GM12878 (cell line): ENCODE data around the gene NPIPB8. TPM values are rescaled to one million over a fixed set of nuclear protein-coding genes. Genes with fewer than 3 reads are reported as not detected.
"Not testable (repeated sequence)": the region's sequence is repeated elsewhere in the genome, so short reads cannot be mapped to it uniquely, and the experiment has no call there.

ENCODE experiments used
- ATAC-seq: fragments of 200-7000 bp; cut with Tn5 transposase; 3 replicates; pipeline ENCODE4 v1.9.1; 2020; ENCODE audit warnings: mild to moderate bottlenecking, moderate library complexity
- BruUV-seq: library from RNA; stranded (reverse); fragments of 400-500 nt; replicated peaks from 2 replicates; lab custom pipeline; 2021; lab: Mats Ljungman, UMichigan
- CTCF ChIA-PET: fragments of 300-600 bp; sonication (Branson Sonifier 250); formaldehyde crosslinking; extraction: SDS; loops from one replicate; lab custom pipeline; 2021; ENCODE audit warnings: inconsistent platforms; lab: Yijun Ruan, JAX
- POLR2A ChIA-PET: fragments of 350-600 bp; formaldehyde crosslinking; extraction: SDS; loops from one replicate; lab custom pipeline; 2021; ENCODE audit warnings: inconsistent platforms; lab: Charles Lee
- RAD21 ChIA-PET: fragments of 300-600 bp; sonication (Branson Sonifier 250); formaldehyde crosslinking; loops from one replicate; lab custom pipeline; 2023; ENCODE audit warnings: antibody characterized with exemption; ENCODE audit not compliant: unreplicated experiment; lab: Charles Lee
- SMC1A ChIA-PET: fragments of 300-600 bp; sonication (Branson Sonifier 250); formaldehyde crosslinking; loops from one replicate; lab custom pipeline; 2023; ENCODE audit not compliant: unreplicated experiment, uncharacterized antibody; lab: Charles Lee
- DNase-seq: peaks from one replicate; pipeline ENCODE4 v3.0.0-alpha.2; 2011; ENCODE audit warnings: low read depth, low spot score
- FAIRE-seq: peaks from 3 replicates; lab custom pipeline; 2011; peaks lifted over from hg19 to GRCh38; lab: Jason Lieb, UNC
- H2AFZ ChIP-seq: 2 replicates; pipeline ENCODE4 v1.6.0; 2011; ENCODE audit warnings: low read depth, low read length, control low read depth; ENCODE audit not compliant: control insufficient read depth
- H3K27ac ChIP-seq: 2 replicates; pipeline ENCODE4 v1.5.1; 2011; ENCODE audit warnings: control low read depth; ENCODE audit not compliant: control insufficient read depth, insufficient read depth
- H3K27me3 ChIP-seq, 2 experiments: replicated peaks in 1 of 2; 2 replicates each; pipeline versions ENCODE4 v1.6.0 to v1.6.1; 2011; ENCODE audit warnings: low read length in 1 of 2; ENCODE audit not compliant: control insufficient read depth in 2 of 2, insufficient read depth in 2 of 2
- H3K36me3 ChIP-seq, 2 experiments: 2 replicates each; pipeline ENCODE4 v1.5.1; 2011; ENCODE audit warnings: low read length in 1 of 2; ENCODE audit not compliant: control insufficient read depth in 2 of 2, insufficient read depth in 2 of 2
- H3K4me1 ChIP-seq: 2 replicates; pipeline ENCODE4 v1.6.1; 2011; ENCODE audit warnings: mild to moderate bottlenecking, low read length, moderate library complexity, mixed read lengths; ENCODE audit not compliant: control insufficient read depth, insufficient read depth
- H3K4me2 ChIP-seq: 2 replicates; pipeline ENCODE4 v1.6.0; 2011; ENCODE audit warnings: control low read depth; ENCODE audit not compliant: control insufficient read depth, insufficient read depth
- H3K4me3 ChIP-seq: fragments of 200-600 bp; sonication (generic); 2 replicates; pipeline ENCODE4 v1.5.1; 2016
- H3K79me2 ChIP-seq: 2 replicates; pipeline ENCODE4 v1.6.0; 2011; ENCODE audit warnings: low read length; ENCODE audit not compliant: control insufficient read depth, insufficient read depth
- H3K9ac ChIP-seq: 2 replicates; pipeline ENCODE4 v1.8.0; 2011; ENCODE audit warnings: low read length, control low read depth, mixed read lengths; ENCODE audit not compliant: control insufficient read depth, insufficient read depth
- H3K9me3 ChIP-seq: replicated peaks from 3 replicates; pipeline ENCODE4 v1.5.1; 2011; ENCODE audit warnings: mild to moderate bottlenecking, low read length; ENCODE audit not compliant: control insufficient read depth, insufficient read depth
- H4K20me1 ChIP-seq: 2 replicates; pipeline ENCODE4 v1.6.0; 2011; ENCODE audit not compliant: control insufficient read depth, insufficient read depth
- IRF3 ChIP-seq: fragments of 450-650 bp; IDR thresholded peaks from 2 replicates; pipeline ENCODE4 v1.6.1; 2014; ENCODE audit warnings: mild to moderate bottlenecking
- ZNF384 ChIP-seq: IDR thresholded peaks from 2 replicates; pipeline ENCODE4 v1.6.1; 2012; ENCODE audit warnings: low read depth, mild to moderate bottlenecking, low read length, improper control_type of control experiment, borderline replicate concordance
- WGBS: methylation state at CpG from one replicate; pipeline ENCODE4 v1.1.6; 2016; ENCODE audit warnings: low lambda C conversion rate; ENCODE audit not compliant: insufficient replicate concordance, insufficient coverage; ENCODE audit errors: missing lambda C conversion rate; 5-methylcytosine and 5-hydroxymethylcytosine counted together
- in situ Hi-C: fragments of 300-500 bp; cut with MboI; formaldehyde crosslinking; loops from 9 replicates; pipeline ENCODE4 v1.14.3; 2018; ENCODE audit warnings: mixed read lengths
- intact Hi-C: fragments of 100-400 bp; cut with micrococcal nuclease; formaldehyde crosslinking; loops from one replicate; pipeline ENCODE4 v1.14.2; 2022; ENCODE audit not compliant: unreplicated experiment
- polyA plus RNA-seq, 11 experiments: library from polyadenylated mRNA; depleted of rRNA in 4 of 11; unstranded in 6 of 11; stranded (reverse) in 5 of 11; fragments of >200 nt; fragmentation: Nextera tagmentation in 4 of 11; fragmentation: Illumina TruSeq in 1 of 11; extraction: Ambion mirVana in 4 of 11; extraction: Trizol in 1 of 11; gene quantifications; 1 replicate in 1 of 11; 2 replicates in 10 of 11; pipeline versions ENCODE4 v1.2.1 to v1.2.3, GENCODE V29; 2011 to 2016; ENCODE audit warnings: inconsistent platforms in 2 of 11, missing spikeins in 2 of 11, low read depth in 1 of 11
- total RNA-seq, 4 experiments: library from RNA; depleted of rRNA in 3 of 4; stranded (reverse); fragments of >200 nt in 3 of 4; fragmentation: Illumina TruSeq in 1 of 4; extraction: Trizol in 1 of 4; gene quantifications; 2 replicates each; pipeline versions ENCODE4 v1.2.1 to v1.2.3, GENCODE V29; 2013 to 2021

Gene NPIPB8
- total and polyA plus RNA-seq, 10 of the 15 experiments (the other 5 are each of a cell fraction or from before 2014, with no cell fraction given), result 0.03 to 1.2 (median 0.56) TPM; not detected in 5

- TF ChIP-seq IRF3 (no peak), ZNF384 (no peak)
- TF ChIP-seq, all 136 proteins: peak for 0
Measured at GRCh38 chr16:28607116-28607623, 30.7 kb upstream of the NPIPB8 start (continued).

- FAIRE-seq, H3K9me3 ChIP-seq, H3K4me1 ChIP-seq, H3K4me3 ChIP-seq, H4K20me1 ChIP-seq, ATAC-seq, BruUV-seq, H3K27ac ChIP-seq, SMC1A ChIA-PET, H3K79me2 ChIP-seq, DNase-seq, H3K9ac ChIP-seq, RAD21 ChIA-PET, intact Hi-C loops, H2AFZ ChIP-seq, CTCF ChIA-PET, POLR2A ChIA-PET, H3K4me2 ChIP-seq, H3K27me3 ChIP-seq, in situ Hi-C loops, H3K36me3 ChIP-seq: not testable (repeated sequence)
- WGBS, result 56% methylated on average over 10 of the region's 10 CpGs
Measured at GRCh38 chr16:28607681-28608495, 30.0 kb upstream of the NPIPB8 start.

GRCh38 chr16:28608496-28608808 is 29.4 kb upstream of the NPIPB8 start:
- CTCF ChIA-PET, H3K9me3 ChIP-seq, in situ Hi-C loops, BruUV-seq, H3K9ac ChIP-seq, H3K4me1 ChIP-seq, H4K20me1 ChIP-seq, H3K27me3 ChIP-seq, ATAC-seq, RAD21 ChIA-PET, H2AFZ ChIP-seq, DNase-seq, FAIRE-seq, H3K36me3 ChIP-seq, POLR2A ChIA-PET, SMC1A ChIA-PET, H3K27ac ChIP-seq, H3K4me3 ChIP-seq, H3K4me2 ChIP-seq, intact Hi-C loops, H3K79me2 ChIP-seq: not testable (repeated sequence)
- WGBS, result 87% methylated on average over 5 of the region's 7 CpGs

- H3K9me3 ChIP-seq, DNase-seq, FAIRE-seq, H3K4me2 ChIP-seq, ATAC-seq, intact Hi-C loops, H4K20me1 ChIP-seq, H3K4me3 ChIP-seq, H3K27ac ChIP-seq, BruUV-seq, CTCF ChIA-PET, H3K4me1 ChIP-seq, H3K79me2 ChIP-seq, H3K27me3 ChIP-seq, SMC1A ChIA-PET, H3K9ac ChIP-seq, H2AFZ ChIP-seq, H3K36me3 ChIP-seq, in situ Hi-C loops: not testable (repeated sequence)
- RAD21 ChIA-PET, result interaction anchor here (0.6 kb wide), 1 partner anchor 1035 kb away, joined by 3 read pairs; no protein-coding TSS in a partner anchor
- WGBS, result 44% methylated on average over 11 of the region's 11 CpGs
- POLR2A ChIA-PET, result interaction anchor here (0.6 kb wide), 1 partner anchor 135 kb away, joined by 4 read pairs; no protein-coding TSS in a partner anchor
Measured at GRCh38 chr16:28608867-28609596, 28.8 kb upstream of the NPIPB8 start.
